IMR-90 (cell line): ENCODE measurements around the gene GNB2. TPM values are rescaled to one million over a fixed set of nuclear protein-coding genes. Genes with fewer than 3 reads are reported as not detected.

Experiments used
- ATAC-seq: fragments of 200-7000 bp; cut with Tn5 transposase; 2 replicates; pipeline ENCODE4 v1.9.1; 2020; ENCODE audit warnings: low read depth, mild to moderate bottlenecking, moderate library complexity
- BruUV-seq: library from RNA; stranded (reverse); fragments of 400-500 nt; replicated peaks from 2 replicates; lab custom pipeline; 2021; lab: Mats Ljungman, UMichigan
- CTCF ChIA-PET: fragments of 300-600 bp; formaldehyde crosslinking; extraction: SDS; loops from one replicate; lab custom pipeline; 2021; ENCODE audit warnings: antibody characterized with exemption; lab: Yijun Ruan, JAX
- POLR2A ChIA-PET: fragments of 300-600 bp; sonication (Branson Sonifier 250); formaldehyde crosslinking; loops from one replicate; lab custom pipeline; 2022; ENCODE audit warnings: antibody characterized with exemption; ENCODE audit not compliant: unreplicated experiment; lab: Charles Lee
- DNase-seq: peaks from one replicate; pipeline ENCODE4 v3.0.0; 2013
- H2AFZ ChIP-seq: replicated peaks from 2 replicates; pipeline ENCODE3; 2013; ENCODE audit warnings: low read length, mild to moderate bottlenecking; ENCODE audit not compliant: poor library complexity
- H2AK5ac ChIP-seq: 2 replicates; pipeline ENCODE4 v1.6.1; 2013; ENCODE audit warnings: low read depth, low read length, inconsistent platforms
- H2AK9ac ChIP-seq: replicated peaks from 2 replicates; pipeline ENCODE3; 2013; ENCODE audit warnings: mild to moderate bottlenecking, low read depth, low read length, moderate library complexity; ENCODE audit not compliant: poor library complexity
- H2BK120ac ChIP-seq: 2 replicates; pipeline ENCODE4 v1.6.1; 2013; ENCODE audit warnings: low read depth, low read length, inconsistent platforms
- H2BK15ac ChIP-seq: 3 replicates; pipeline ENCODE4 v1.6.1; 2013; ENCODE audit warnings: low read depth, low read length, inconsistent platforms
- H2BK20ac ChIP-seq: 2 replicates; pipeline ENCODE4 v1.6.1; 2013; ENCODE audit warnings: low read depth, mild to moderate bottlenecking, inconsistent platforms, low read length, moderate library complexity
- H2BK5ac ChIP-seq: 2 replicates; pipeline ENCODE4 v1.6.1; 2013; ENCODE audit warnings: mild to moderate bottlenecking, low read depth, low read length, inconsistent platforms; ENCODE audit not compliant: poor library complexity, severe bottlenecking
- H3K14ac ChIP-seq: replicated peaks from 2 replicates; pipeline ENCODE4 v1.6.1; 2013; ENCODE audit warnings: low read depth, low read length, inconsistent platforms
- H3K18ac ChIP-seq: 2 replicates; pipeline ENCODE4 v1.6.1; 2013; ENCODE audit warnings: low read depth, low read length, control low read depth
- H3K23ac ChIP-seq: 2 replicates; pipeline ENCODE4 v1.6.1; 2013; ENCODE audit warnings: low read depth, low read length, inconsistent platforms
- H3K27ac ChIP-seq: 2 replicates; pipeline ENCODE4 v1.5.1; 2013; ENCODE audit warnings: mild to moderate bottlenecking, control low read depth, low read length; ENCODE audit not compliant: insufficient read depth
- H3K27me3 ChIP-seq: 2 replicates; pipeline ENCODE4 v1.6.1; 2013; ENCODE audit warnings: low read length; ENCODE audit not compliant: control insufficient read depth, insufficient read depth
- H3K36me3 ChIP-seq: 2 replicates; pipeline ENCODE4 v1.6.1; 2013; ENCODE audit warnings: low read length, mixed read lengths; ENCODE audit not compliant: control insufficient read depth, insufficient read depth
- H3K4ac ChIP-seq: 2 replicates; pipeline ENCODE4 v1.6.1; 2013; ENCODE audit warnings: low read depth, low read length, inconsistent platforms
- H3K4me1 ChIP-seq: 2 replicates; pipeline ENCODE4 v1.6.1; 2013; ENCODE audit warnings: low read length, mixed read lengths; ENCODE audit not compliant: control insufficient read depth, insufficient read depth
- H3K4me2 ChIP-seq: 2 replicates; pipeline ENCODE4 v1.6.1; 2013; ENCODE audit warnings: low read depth, mild to moderate bottlenecking, control low read depth, low read length, moderate library complexity
- H3K4me3 ChIP-seq: 2 replicates; pipeline ENCODE4 v1.5.1; 2013; ENCODE audit warnings: low read depth, mild to moderate bottlenecking, control low read depth, low read length, moderate library complexity; ENCODE audit not compliant: insufficient read depth
- H3K56ac ChIP-seq: 2 replicates; pipeline ENCODE4 v1.6.1; 2013; ENCODE audit warnings: low read length, inconsistent platforms; ENCODE audit not compliant: insufficient read depth; ENCODE audit errors: extremely low read depth
- H3K79me1 ChIP-seq, 2 experiments: 2 replicates each; pipeline ENCODE4 v1.6.1; 2013; ENCODE audit warnings: low read length in 2 of 2, inconsistent platforms in 1 of 2, low read depth in 1 of 2
- H3K9ac ChIP-seq: 2 replicates; pipeline ENCODE4 v1.6.1; 2013; ENCODE audit warnings: low read depth, low read length, control low read depth
- H3K9me1 ChIP-seq: 2 replicates; pipeline ENCODE4 v1.6.1; 2013; ENCODE audit warnings: low read length, inconsistent platforms; ENCODE audit not compliant: insufficient read depth
- H3K9me3 ChIP-seq: 2 replicates; pipeline ENCODE4 v1.6.1; 2013; ENCODE audit warnings: low read length; ENCODE audit not compliant: control insufficient read depth, insufficient read depth
- H4K20me1 ChIP-seq: 2 replicates; pipeline ENCODE4 v1.6.1; 2013; ENCODE audit warnings: low read length, inconsistent platforms; ENCODE audit not compliant: insufficient read depth
- H4K5ac ChIP-seq: 2 replicates; pipeline ENCODE4 v1.6.1; 2013; ENCODE audit warnings: mild to moderate bottlenecking, low read depth, low read length, control low read depth
- H4K8ac ChIP-seq, 2 experiments: 2 replicates each; pipeline ENCODE4 v1.6.1; 2013; ENCODE audit warnings: low read depth in 2 of 2, low read length in 2 of 2, control low read depth in 1 of 2, inconsistent platforms in 1 of 2
- H4K91ac ChIP-seq: 2 replicates; pipeline ENCODE4 v1.6.1; 2013; ENCODE audit warnings: low read depth, low read length, inconsistent platforms; ENCODE audit not compliant: insufficient read depth
- BHLHE40 ChIP-seq: fragments of 150-350 bp; IDR thresholded peaks from 2 replicates; pipeline ENCODE4 v1.6.1; 2016; ENCODE audit warnings: mild to moderate bottlenecking, low read depth, low read length
- CEBPB ChIP-seq: IDR thresholded peaks from 2 replicates; pipeline ENCODE4 v1.6.1; 2012; ENCODE audit warnings: low read depth, low read length, improper control_type of control experiment
- CHD1 ChIP-seq: IDR thresholded peaks from 2 replicates; pipeline ENCODE4 v1.6.1; 2012; ENCODE audit warnings: low read depth, low read length, improper control_type of control experiment
- FOS ChIP-seq: fragments of 150-350 bp; IDR thresholded peaks from 2 replicates; pipeline ENCODE4 v1.6.1; 2016; ENCODE audit warnings: low read depth, low read length
- MAFK ChIP-seq: IDR thresholded peaks from 2 replicates; pipeline ENCODE4 v1.6.1; 2012; ENCODE audit warnings: low read depth, low read length, improper control_type of control experiment
- NFE2L2 ChIP-seq: fragments of 150-350 bp; IDR thresholded peaks from 2 replicates; pipeline ENCODE4 v1.6.1; 2016; ENCODE audit warnings: low read depth, mild to moderate bottlenecking, low read length
- POLR2A ChIP-seq: IDR thresholded peaks from 2 replicates; pipeline ENCODE4 v1.6.1; 2012; ENCODE audit warnings: mild to moderate bottlenecking, low read depth, low read length
- USF2 ChIP-seq: fragments of 150-350 bp; IDR thresholded peaks from 2 replicates; pipeline ENCODE4 v1.6.1; 2017; ENCODE audit warnings: mild to moderate bottlenecking, antibody characterized with exemption, low read length, low read depth
- WGBS, 2 experiments: methylation state at CpG; one replicate each; pipeline versions ENCODE4 v1.1.5 to v1.1.7; 2013; ENCODE audit warnings: missing lambda C conversion rate in 2 of 2; ENCODE audit not compliant: insufficient read length in 1 of 2; ENCODE audit errors: extremely low coverage in 2 of 2; 5-methylcytosine and 5-hydroxymethylcytosine counted together
- dilution Hi-C: fragments of 300-500 bp; cut with HindIII; formaldehyde crosslinking; loops from one replicate; pipeline ENCODE4 v1.14.3; 2018; ENCODE audit warnings: low sequenced_read_pairs; ENCODE audit not compliant: unreplicated experiment
- in situ Hi-C: fragments of 300-500 bp; cut with MboI; formaldehyde crosslinking; loops from 3 replicates; pipeline ENCODE4 v1.14.3; 2019; ENCODE audit warnings: low sequenced_read_pairs, inconsistent platforms, mixed read lengths
- intact Hi-C: fragments of 100-400 bp; cut with micrococcal nuclease; formaldehyde crosslinking; loops from 2 replicates; pipeline ENCODE4 v1.10.0; 2022
- polyA plus RNA-seq, 3 experiments: library from polyadenylated mRNA; depleted of rRNA; stranded (reverse); fragments of >200 nt; gene quantifications; 2 replicates each; pipeline ENCODE4 v1.2.3, GENCODE V29; 2012; ENCODE audit warnings: low replicate concordance in 1 of 3
- total RNA-seq: library from RNA; depleted of rRNA; stranded (reverse); fragments of >200 nt; gene quantifications from 2 replicates; pipeline ENCODE4 v1.2.3, GENCODE V29; 2012
- TF ChIP-seq, protein P1 (sequence below): fragments of 150-350 bp; IDR thresholded peaks from 2 replicates; pipeline ENCODE4 v1.6.1; 2016; ENCODE audit warnings: low read depth, mild to moderate bottlenecking, low read length, moderate library complexity, borderline replicate concordance

The GNB2 gene
- total and polyA plus RNA-seq, 2 of the 4 experiments (the other 2 are of a cell fraction), result 62.0 to 279 TPM

DNA sequence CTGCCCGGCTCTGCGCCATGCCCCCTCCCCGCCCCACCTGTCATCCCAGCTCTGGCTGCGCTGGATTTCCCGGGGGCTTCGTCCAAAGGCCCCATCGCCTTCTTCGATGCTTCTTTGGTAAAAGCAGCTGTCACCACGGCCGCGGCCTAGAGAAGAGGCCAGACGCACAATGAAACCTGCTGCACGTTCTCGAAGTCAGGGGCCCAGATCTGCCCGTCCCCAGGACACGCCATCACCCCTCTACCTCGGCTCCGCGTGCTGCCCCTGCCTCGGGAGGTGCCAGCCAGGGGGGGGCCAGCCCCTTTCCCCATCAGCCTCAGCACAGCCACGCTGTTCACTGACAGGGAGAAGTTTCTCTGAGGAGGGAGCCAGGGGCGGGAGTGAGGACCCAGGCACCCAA is 13.7 kb downstream of the GNB2 start:
- intact Hi-C loops, result no loop called here
- no peak overlapping the region for H2BK120ac ChIP-seq
- CTCF ChIA-PET, result no interaction called here

More for the DNA sequence above, 13.7 kb downstream of the GNB2 start:
- Histone ChIP-seq H4K5ac (no peak overlapping the region), H2BK20ac (no peak overlapping the region), H3K27ac (no peak overlapping the region), H2BK5ac (no peak overlapping the region), H2BK15ac (no peak overlapping the region), H2AFZ (no peak overlapping the region), H3K23ac (no peak overlapping the region), H3K79me1 (peaks cover 17 to 43% of the 10 kb centered on the region in 2 experiments), H3K4me2 (no peak overlapping the region), H3K4me1 (peaks cover 13% of the 10 kb centered on the region), H3K4me3 (no peak overlapping the region), H4K91ac (no peak overlapping the region), H2AK9ac (no peak overlapping the region), H2AK5ac (no peak overlapping the region), H3K56ac (no peak overlapping the region), H3K9me1 (no peaks in the 10 kb centered on the region), H3K9me3 (no peaks in the 10 kb centered on the region), H3K9ac (no peak overlapping the region), H3K4ac (no peak overlapping the region), H3K14ac (no peak overlapping the region), H3K27me3 (no peaks in the 10 kb centered on the region), H3K18ac (no peak overlapping the region), H3K36me3 (peaks cover 64% of the 10 kb centered on the region), H4K20me1 (peaks cover 54% of the 10 kb centered on the region), H4K8ac (no peak overlapping the region)
- in situ Hi-C loops (no loop called here), dilution Hi-C loops (no loop called here)
- POLR2A ChIA-PET, result interaction anchor here (0.6 kb wide), 1 partner anchor 10 kb away, joined by 7 read pairs; no protein-coding TSS in a partner anchor
- no peak for ATAC-seq
- BruUV-seq, result no TSS peak
- 87% methylated on average over 13 of the region's 22 CpGs; no CpG with 5 or more reads in 1 of the 2 experiments for WGBS, 2 experiments
- TF ChIP-seq MAFK, result no peak
- no peak for TF ChIP-seq USF2
- TF ChIP-seq, protein P1, sequence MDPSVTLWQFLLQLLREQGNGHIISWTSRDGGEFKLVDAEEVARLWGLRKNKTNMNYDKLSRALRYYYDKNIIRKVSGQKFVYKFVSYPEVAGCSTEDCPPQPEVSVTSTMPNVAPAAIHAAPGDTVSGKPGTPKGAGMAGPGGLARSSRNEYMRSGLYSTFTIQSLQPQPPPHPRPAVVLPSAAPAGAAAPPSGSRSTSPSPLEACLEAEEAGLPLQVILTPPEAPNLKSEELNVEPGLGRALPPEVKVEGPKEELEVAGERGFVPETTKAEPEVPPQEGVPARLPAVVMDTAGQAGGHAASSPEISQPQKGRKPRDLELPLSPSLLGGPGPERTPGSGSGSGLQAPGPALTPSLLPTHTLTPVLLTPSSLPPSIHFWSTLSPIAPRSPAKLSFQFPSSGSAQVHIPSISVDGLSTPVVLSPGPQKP, result no peak
- no peak for TF ChIP-seq FOS
- TF ChIP-seq BHLHE40, result no peak
- no peak for TF ChIP-seq CEBPB
- no peak for TF ChIP-seq CHD1
- no peak for TF ChIP-seq POLR2A
- TF ChIP-seq NFE2L2, result no peak
- no peak for DNase-seq
